Measurements from ENCODE around the gene MRPL1. TPM values are rescaled to one million over a fixed set of nuclear protein-coding genes. Genes with fewer than 3 reads are reported as not detected.

Gene MRPL1
- total RNA-seq, 4 donors from 2014 or later = 12.8 to 28.2 (median 17.2) TPM

DNA sequence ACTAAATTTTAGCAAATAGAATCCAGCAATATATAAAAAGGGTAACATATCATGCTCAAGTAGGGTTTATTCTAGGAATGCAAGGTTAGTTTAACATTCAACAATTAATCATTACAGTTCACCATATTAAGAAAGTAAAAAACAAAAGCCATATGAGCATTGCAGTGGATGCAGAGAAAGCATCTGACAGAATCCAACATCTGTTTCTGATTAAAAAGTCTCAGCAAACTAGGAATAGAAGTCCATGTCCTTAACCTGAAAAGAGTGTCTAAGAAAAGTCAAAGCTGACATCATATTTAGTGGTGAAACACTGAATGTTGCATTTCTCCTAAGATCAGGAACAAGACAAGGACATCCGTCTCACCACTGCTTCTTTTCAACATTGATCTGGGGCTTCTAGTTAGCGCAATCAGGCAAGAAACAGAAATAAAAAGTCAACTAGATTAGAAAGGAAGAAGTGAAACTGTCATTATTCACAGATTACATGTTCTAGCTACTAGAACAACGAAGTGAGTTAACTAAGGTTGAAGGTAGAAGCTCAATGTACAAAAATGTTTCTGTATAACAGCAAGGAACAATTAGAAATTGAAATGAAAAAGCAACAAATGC lies 49.3 kb downstream of the MRPL1 start:
- whole genome bisulfite sequencing, 2 donors = 88 to 90% methylated on average over 3 of the region's 3 CpGs
- no peak overlapping the region for H3K4me3 ChIP-seq (ENCODE audit: low read depth, poor library complexity, severe bottlenecking)
- no peak for TF ChIP-seq CTCF (IDR thresholded peaks at IDR 0.05)
- TF ChIP-seq POLR2A (IDR thresholded peaks at IDR 0.05) = no peak
- intact Hi-C loops (cut with DNase I; ENCODE audit: low total_unique reads) = no loop called here
- no peak for DNase-seq (ENCODE audit: low spot score in 2 of 2)

DNA sequence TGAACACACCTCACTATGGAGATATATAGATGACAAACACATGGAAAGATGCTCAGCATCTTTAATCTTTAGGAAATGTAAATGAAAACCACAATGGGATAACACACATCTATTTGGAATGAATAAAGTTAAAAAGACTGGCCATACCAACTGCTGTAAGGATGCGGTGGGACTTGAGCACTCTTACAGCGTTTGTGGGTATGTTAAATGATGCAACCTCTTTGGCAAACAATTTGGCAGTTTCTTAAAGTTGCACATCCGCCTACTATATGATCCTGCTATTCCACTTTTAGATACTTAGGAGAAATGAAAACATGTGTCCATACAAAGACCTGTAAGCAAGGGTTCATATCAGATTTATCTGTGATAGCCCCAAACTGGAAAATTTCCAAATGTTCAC lies 50.7 kb downstream of the MRPL1 start:
- 75 to 76% methylated on average over 3 of the region's 3 CpGs for WGBS, 2 donors
- TF ChIP-seq CTCF (IDR thresholded peaks at IDR 0.05) (no peak), POLR2A (IDR thresholded peaks at IDR 0.05) (no peak)
- no peak overlapping the region for H3K4me3 ChIP-seq (ENCODE audit: low read depth, poor library complexity, severe bottlenecking)
- intact Hi-C loops (cut with DNase I; ENCODE audit: low total_unique reads) = no loop called here
- DNase-seq (ENCODE audit: low spot score in 2 of 2) = no peak

DNA sequence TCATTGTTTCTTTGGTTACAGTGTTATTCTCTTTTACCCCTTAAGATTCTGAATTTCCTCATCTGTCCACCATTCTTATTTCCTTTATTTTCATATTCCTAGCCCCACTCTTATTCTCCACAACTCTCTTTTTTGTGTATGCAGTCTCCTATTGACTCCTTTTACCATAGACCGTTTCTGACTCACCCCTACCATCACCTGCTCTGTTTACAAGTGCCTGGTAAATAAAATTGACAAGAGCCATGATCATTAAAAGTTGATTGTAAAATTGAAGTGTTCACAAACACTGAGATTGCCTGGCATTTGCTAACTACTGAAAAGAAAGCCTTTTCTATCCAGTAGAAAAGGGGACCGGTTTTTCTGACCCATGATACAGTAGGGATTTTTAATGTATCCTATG lies 54.4 kb downstream of the MRPL1 start:
- TF ChIP-seq CTCF (IDR thresholded peaks at IDR 0.05) (no peak), POLR2A (IDR thresholded peaks at IDR 0.05) (no peak)
- intact Hi-C loops (cut with DNase I; ENCODE audit: low total_unique reads) = no loop called here
- DNase-seq (ENCODE audit: low spot score in 2 of 2) = no peak
- H3K4me3 ChIP-seq (ENCODE audit: low read depth, poor library complexity, severe bottlenecking) = no peak overlapping the region
- 93 to 94% methylated on average over 2 of the region's 2 CpGs for WGBS, 2 donors

DNA sequence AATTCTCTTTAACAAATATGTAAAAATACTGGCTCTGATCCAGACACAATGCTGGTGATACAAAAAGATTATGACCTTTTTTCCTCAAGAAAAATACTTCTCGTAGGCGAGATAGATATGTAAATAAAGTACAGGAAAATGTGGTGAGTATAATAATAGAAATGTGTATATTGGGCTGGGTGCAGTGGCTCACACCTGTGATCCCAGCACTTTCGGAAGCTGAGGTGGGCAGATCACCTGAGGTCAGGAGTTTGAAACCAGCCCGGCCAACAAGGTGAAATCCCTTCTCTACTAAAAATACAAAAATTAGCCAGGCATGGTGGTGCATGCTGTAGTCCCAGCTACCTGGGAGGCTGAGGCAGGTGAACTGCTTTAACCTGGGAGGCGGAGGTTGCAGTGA lies 55.0 kb downstream of the MRPL1 start:
- intact Hi-C loops (cut with DNase I; ENCODE audit: low total_unique reads) = no loop called here
- no peak for TF ChIP-seq CTCF (IDR thresholded peaks at IDR 0.05)
- no peak for TF ChIP-seq POLR2A (IDR thresholded peaks at IDR 0.05)
- 77 to 84% methylated on average over 5 of the region's 5 CpGs for WGBS, 2 donors
- no peak overlapping the region for H3K4me3 ChIP-seq (ENCODE audit: low read depth, poor library complexity, severe bottlenecking)
- no peak for DNase-seq (ENCODE audit: low spot score in 2 of 2)

- no peak for DNase-seq (ENCODE audit: low spot score in 2 of 2)
- intact Hi-C loops (cut with DNase I; ENCODE audit: low total_unique reads) = no loop called here
- WGBS, 2 donors = 79% methylated on average over 3 of the region's 3 CpGs
- TF ChIP-seq CTCF (IDR thresholded peaks at IDR 0.05) = no peak
- no peak for TF ChIP-seq POLR2A (IDR thresholded peaks at IDR 0.05)
- H3K4me3 ChIP-seq (ENCODE audit: low read depth, poor library complexity, severe bottlenecking) = no peak overlapping the region
Observed at GRCh38 chr4:77920371-77920770, 57.7 kb downstream of the MRPL1 start.

GRCh38 chr4:77921701-77922100 lies 59.1 kb downstream of the MRPL1 start:
- no peak for DNase-seq (ENCODE audit: low spot score in 2 of 2)
- no peak for TF ChIP-seq CTCF (IDR thresholded peaks at IDR 0.05)
- no peak for TF ChIP-seq POLR2A (IDR thresholded peaks at IDR 0.05)
- WGBS, 2 donors = 35 to 46% methylated on average over 5 of the region's 5 CpGs

More at GRCh38 chr4:77921701-77922100, 59.1 kb downstream of the MRPL1 start:
- no peak overlapping the region for H3K4me3 ChIP-seq (ENCODE audit: low read depth, poor library complexity, severe bottlenecking)
- intact Hi-C loops (cut with DNase I; ENCODE audit: low total_unique reads) = no loop called here

Data from lower leg skin (tissue), 4 donors.